GM12874 (cell line): ENCODE results near the gene FAM240B.

Experiments used
- TF ChIP-seq, protein P1 (sequence below): IDR thresholded peaks from 2 replicates; pipeline ENCODE4 v1.5.1; 2011; ENCODE audit warnings: low read depth, mild to moderate bottlenecking, control low read depth, low read length, moderate library complexity; ENCODE audit not compliant: insufficient read depth

The FAM240B gene

DNA sequence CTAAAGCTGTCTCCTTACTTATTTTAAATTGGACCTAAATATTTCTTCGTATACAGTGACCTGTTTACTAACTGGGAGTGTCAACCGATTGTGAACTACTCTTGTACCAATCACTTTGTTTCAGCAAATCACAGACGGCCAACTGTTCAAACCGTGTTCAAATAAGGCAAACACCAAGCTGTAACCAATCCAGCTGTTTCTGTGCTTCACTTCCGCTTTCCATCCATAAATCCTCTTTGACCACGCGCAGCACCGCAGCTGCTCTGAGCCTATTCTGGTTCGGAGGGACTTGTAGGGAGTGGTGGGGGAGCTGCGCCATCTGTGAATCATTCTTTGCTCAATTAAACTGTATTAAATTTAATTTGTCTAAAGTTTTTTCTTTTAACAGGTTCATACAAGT is 4.8 kb upstream of the FAM240B start:
- TF ChIP-seq, protein P1, sequence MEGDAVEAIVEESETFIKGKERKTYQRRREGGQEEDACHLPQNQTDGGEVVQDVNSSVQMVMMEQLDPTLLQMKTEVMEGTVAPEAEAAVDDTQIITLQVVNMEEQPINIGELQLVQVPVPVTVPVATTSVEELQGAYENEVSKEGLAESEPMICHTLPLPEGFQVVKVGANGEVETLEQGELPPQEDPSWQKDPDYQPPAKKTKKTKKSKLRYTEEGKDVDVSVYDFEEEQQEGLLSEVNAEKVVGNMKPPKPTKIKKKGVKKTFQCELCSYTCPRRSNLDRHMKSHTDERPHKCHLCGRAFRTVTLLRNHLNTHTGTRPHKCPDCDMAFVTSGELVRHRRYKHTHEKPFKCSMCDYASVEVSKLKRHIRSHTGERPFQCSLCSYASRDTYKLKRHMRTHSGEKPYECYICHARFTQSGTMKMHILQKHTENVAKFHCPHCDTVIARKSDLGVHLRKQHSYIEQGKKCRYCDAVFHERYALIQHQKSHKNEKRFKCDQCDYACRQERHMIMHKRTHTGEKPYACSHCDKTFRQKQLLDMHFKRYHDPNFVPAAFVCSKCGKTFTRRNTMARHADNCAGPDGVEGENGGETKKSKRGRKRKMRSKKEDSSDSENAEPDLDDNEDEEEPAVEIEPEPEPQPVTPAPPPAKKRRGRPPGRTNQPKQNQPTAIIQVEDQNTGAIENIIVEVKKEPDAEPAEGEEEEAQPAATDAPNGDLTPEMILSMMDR, result no peak

GRCh38 chr9:38718148-38718547 is 1.8 kb downstream of the FAM240B start:
- TF ChIP-seq, protein P1, result no peak

- TF ChIP-seq, protein P1, result no peak
Measured at GRCh38 chr9:38715684-38716083, 4.2 kb downstream of the FAM240B start.

DNA sequence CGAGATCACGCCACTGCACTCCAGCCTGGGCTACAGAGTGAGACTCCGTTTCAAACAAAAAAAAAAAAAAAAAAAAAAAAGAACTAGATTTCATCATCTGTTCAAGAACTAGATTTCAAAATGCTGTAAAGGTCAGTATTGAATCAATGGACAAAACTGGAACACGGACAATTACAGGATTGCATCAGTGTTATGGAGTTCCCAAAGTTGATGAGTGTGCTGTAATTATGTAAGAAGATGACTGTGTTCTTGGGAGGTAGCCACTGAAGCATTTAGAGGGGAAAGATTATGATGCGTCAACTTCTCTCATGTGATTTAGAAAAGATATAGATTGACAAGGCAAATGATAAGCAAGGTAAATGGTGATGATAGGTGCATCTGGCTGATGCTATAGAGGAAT is 6.5 kb downstream of the FAM240B start:
- TF ChIP-seq, protein P1, result no peak

- TF ChIP-seq, protein P1, result no peak
Measured at GRCh38 chr9:38708759-38709158, 11.2 kb downstream of the FAM240B start.

DNA sequence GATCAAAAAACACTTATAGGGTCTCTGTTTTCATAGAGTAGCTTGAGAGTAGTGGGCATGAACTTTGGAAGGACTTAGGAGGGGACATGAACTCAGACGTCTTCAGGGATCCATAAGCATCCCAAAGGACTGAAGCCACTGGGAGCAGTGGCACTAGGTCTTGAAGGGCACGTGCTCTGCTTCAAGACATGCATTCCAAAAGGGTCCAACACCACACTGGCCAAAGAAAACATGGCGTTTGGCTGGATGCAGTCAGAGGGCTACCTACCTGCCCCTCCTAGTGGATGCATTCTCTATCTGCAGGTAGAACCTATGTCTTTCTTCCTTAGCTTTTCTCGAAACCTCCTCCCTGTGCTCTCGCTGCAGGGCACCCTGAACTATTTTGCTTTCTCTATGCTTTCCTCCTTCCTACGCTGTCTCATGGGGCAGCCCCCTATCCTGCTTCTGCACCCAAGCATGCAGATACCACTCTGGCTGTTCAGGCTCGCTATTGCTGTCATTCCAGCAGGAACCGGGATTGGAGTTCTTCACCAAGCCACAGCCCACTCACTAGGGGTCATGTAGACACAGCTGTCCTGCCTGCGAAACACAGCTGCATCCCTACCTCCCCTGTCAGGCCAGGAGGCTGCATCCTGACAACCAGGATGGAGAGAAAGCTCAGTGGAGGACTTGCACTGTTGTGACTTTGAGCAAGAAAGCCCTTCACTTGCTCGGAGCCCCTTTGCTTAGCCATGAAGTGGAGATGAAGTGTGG is 11.9 kb downstream of the FAM240B start:
- TF ChIP-seq, protein P1, result peak; percentile 53

- TF ChIP-seq, protein P1, result no peak
Measured at GRCh38 chr9:38706493-38706892, 13.4 kb downstream of the FAM240B start.
